HG03159 (cell line): ENCODE measurements around the gene OR51F2.
"Not testable (repeated sequence)": the region's sequence is repeated elsewhere in the genome, so short reads cannot be mapped to it uniquely, and the experiment has no call there.

Experiments used
- ATAC-seq: cut with Tn5 transposase; IDR thresholded peaks from one replicate; pipeline ENCODE4 v1.9.1; 2021; ENCODE audit warnings: mild to moderate bottlenecking, moderate library complexity; ENCODE audit not compliant: unreplicated experiment

OR51F2 gene

GRCh38 chr11:4821021-4821420, at the start of gene OR51F2:
TSS of gene OR51F2 (plus strand) at chr11:4821321. CDS start at chr11:4821422, 101 bp downstream.
- no peak for ATAC-seq

- ATAC-seq = no peak
Measured at GRCh38 chr11:4782454-4782853, 38.7 kb upstream of the OR51F2 start.

GRCh38 chr11:4797206-4797605, 23.9 kb upstream of the OR51F2 start:
- ATAC-seq = no peak

GRCh38 chr11:4798427-4799183, 22.5 kb upstream of the OR51F2 start:
- ATAC-seq = no peak

GRCh38 chr11:4801316-4801715, 19.8 kb upstream of the OR51F2 start:
- ATAC-seq = not testable (repeated sequence)

GRCh38 chr11:4804280-4804679, 16.8 kb upstream of the OR51F2 start, which contains the start of gene OR52R1:
TSS of gene OR52R1 (minus strand) at chr11:4804380. CDS start at chr11:4804380, 0 bp downstream.
- ATAC-seq = no peak

GRCh38 chr11:4808476-4808875, 12.6 kb upstream of the OR51F2 start:
- ATAC-seq = no peak

- ATAC-seq = no peak
Measured at GRCh38 chr11:4809246-4809645, 11.9 kb upstream of the OR51F2 start.

- ATAC-seq = no peak
Measured at GRCh38 chr11:4825132-4825531, 4.0 kb downstream of the OR51F2 start.

- no peak for ATAC-seq
Measured at GRCh38 chr11:4826425-4826824, 5.3 kb downstream of the OR51F2 start.

GRCh38 chr11:4830346-4830745, 9.2 kb downstream of the OR51F2 start:
- no peak for ATAC-seq

GRCh38 chr11:4830909-4831308, 9.8 kb downstream of the OR51F2 start:
- ATAC-seq = no peak

GRCh38 chr11:4839851-4840549, 18.9 kb downstream of the OR51F2 start:
- ATAC-seq = no peak

- no peak for ATAC-seq
Measured at GRCh38 chr11:4848908-4849532, 27.9 kb downstream of the OR51F2 start, which contains the start of gene OR51S1. TSS of gene OR51S1 (minus strand) at chr11:4849208. CDS start at chr11:4849208, 0 bp downstream.

- no peak for ATAC-seq
Measured at GRCh38 chr11:4851033-4851432, 29.9 kb downstream of the OR51F2 start.

GRCh38 chr11:4854286-4854685, 33.2 kb downstream of the OR51F2 start:
- not testable (repeated sequence) for ATAC-seq

GRCh38 chr11:4862447-4863236, 41.5 kb downstream of the OR51F2 start:
- ATAC-seq = no peak

GRCh38 chr11:4863876-4864275, 42.8 kb downstream of the OR51F2 start:
- ATAC-seq = no peak

- ATAC-seq = no peak
Measured at GRCh38 chr11:4865855-4866254, 44.7 kb downstream of the OR51F2 start.
